Activated CD4-positive, alpha-beta T cell treated with anti-CD3 and anti-CD28 coated beads, Interleukin-2, amount 50 U/mL, for 48 hours (primary cell): ENCODE measurements around the gene SRSF7.
A peak's percentile ranks its signal among the peaks of the same experiment; 100 is the strongest.

ENCODE experiments used
- DNase-seq, 2 experiments: peaks; one replicate each; pipeline ENCODE4 v3.0.0-alpha.2; 2020

SRSF7 gene

GRCh38 chr2:38751596-38752410 is 642 bp upstream of the SRSF7 start:
- DNase-seq: no peak

- peak; percentile 50 to 51 for DNase-seq
Measured at GRCh38 chr2:38750011-38750890, 910 bp downstream of the SRSF7 start.

GRCh38 chr2:38748943-38749804 is 2.0 kb downstream of the SRSF7 start:
- DNase-seq: no peak

- no peak for DNase-seq
Measured at GRCh38 chr2:38748391-38748790, 2.8 kb downstream of the SRSF7 start.

GRCh38 chr2:38747819-38748218 is 3.3 kb downstream of the SRSF7 start:
- DNase-seq: no peak

GRCh38 chr2:38747007-38747424 is 4.1 kb downstream of the SRSF7 start:
- no peak for DNase-seq

- DNase-seq: no peak
Measured at GRCh38 chr2:38745267-38745666, 5.9 kb downstream of the SRSF7 start.

GRCh38 chr2:38744399-38744780 is 6.8 kb downstream of the SRSF7 start:
- DNase-seq: no peak

GRCh38 chr2:38743672-38744398 is 7.3 kb downstream of the SRSF7 start:
- DNase-seq: no peak

GRCh38 chr2:38742797-38743559 is 8.2 kb downstream of the SRSF7 start:
- DNase-seq: no peak

GRCh38 chr2:38740851-38741731 is 10.1 kb downstream of the SRSF7 start:
- DNase-seq: no peak

- DNase-seq: no peak
Measured at GRCh38 chr2:38739524-38739923, 11.6 kb downstream of the SRSF7 start.

GRCh38 chr2:38737925-38738324 is 13.2 kb downstream of the SRSF7 start:
- DNase-seq: no peak

GRCh38 chr2:38737000-38737698 is 14.0 kb downstream of the SRSF7 start:
- peak in 1 of 2 experiments; percentile 1 for DNase-seq

- DNase-seq: no peak
Measured at GRCh38 chr2:38735999-38736320, 15.2 kb downstream of the SRSF7 start.

GRCh38 chr2:38734299-38735058 is 16.7 kb downstream of the SRSF7 start:
- no peak for DNase-seq

- DNase-seq: no peak
Measured at GRCh38 chr2:38733300-38733971, 17.7 kb downstream of the SRSF7 start.

GRCh38 chr2:38731684-38732221 is 19.4 kb downstream of the SRSF7 start:
- DNase-seq: no peak
